ENCODE measurements around the gene WNK4.

Gene WNK4

GRCh38 chr17:42773290-42774035 lies 6.9 kb upstream of the WNK4 start, which contains the start of gene VPS25:
VPS25 (plus strand) TSS chr17:42773449; CDS start chr17:42773476, 27 bp downstream.
- peak; percentile 83 for DNase-seq

DNA sequence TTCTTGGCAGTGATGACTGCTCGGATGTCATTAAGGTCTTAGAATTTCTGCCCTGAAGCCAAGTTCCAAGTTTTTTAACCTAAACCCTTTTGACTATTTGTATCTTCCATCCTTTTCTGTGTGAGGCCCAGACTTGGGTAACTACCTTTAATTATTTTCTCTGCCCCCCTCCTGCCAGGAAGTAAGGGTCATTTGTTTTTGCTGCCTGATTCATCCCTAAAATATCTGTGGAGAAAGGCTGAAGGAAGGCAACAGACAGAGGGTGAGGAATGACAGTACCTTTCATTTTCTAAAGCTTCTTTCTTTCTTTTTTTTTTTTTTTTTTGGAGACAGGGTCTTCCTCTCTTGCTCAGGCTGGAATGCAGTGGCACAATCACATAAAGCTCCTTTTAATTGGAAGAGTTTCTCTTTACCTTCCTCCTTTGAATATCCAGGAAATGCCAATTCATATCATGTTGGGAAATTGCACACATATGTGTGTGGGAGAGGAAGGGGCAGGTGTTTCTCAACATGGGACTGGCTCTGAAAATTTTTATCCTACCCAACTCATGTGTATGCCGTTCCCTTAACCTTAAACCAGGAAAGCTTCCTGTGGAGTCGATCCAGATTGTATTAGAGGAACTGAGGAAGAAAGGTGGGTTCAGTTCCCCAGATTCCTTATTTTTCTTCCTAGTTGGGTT lies 6.2 kb upstream of the WNK4 start:
- no peak for DNase-seq

DNA sequence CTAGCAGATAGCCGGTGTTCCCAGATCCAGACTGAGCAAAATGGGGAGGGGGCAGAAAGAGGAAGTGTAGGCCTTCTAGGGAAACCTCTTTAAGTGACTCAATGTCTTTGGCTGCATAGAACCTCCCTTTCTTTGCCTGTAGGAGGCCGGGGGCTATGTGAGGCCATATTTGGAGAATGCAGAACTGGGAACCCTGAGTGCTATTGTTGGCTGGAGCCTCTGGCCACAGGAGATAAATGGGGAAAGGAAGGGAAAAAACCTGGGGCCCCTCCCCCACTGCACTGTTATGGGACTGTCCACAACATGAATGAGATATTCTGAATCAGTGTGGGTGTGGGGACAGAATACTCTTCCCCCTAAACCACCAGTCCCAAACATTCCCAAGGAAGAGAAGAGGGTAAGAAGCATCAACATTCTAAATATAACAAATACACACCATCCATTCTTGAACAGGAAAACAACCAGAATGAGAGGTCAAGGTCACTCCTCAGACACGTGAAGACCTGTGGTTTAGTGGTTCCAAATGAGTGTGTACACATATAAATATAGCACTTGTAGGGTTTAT lies 4.8 kb upstream of the WNK4 start:
- no peak for DNase-seq

GRCh38 chr17:42778570-42778969 lies 1.8 kb upstream of the WNK4 start:
- DNase-seq = no peak

DNA sequence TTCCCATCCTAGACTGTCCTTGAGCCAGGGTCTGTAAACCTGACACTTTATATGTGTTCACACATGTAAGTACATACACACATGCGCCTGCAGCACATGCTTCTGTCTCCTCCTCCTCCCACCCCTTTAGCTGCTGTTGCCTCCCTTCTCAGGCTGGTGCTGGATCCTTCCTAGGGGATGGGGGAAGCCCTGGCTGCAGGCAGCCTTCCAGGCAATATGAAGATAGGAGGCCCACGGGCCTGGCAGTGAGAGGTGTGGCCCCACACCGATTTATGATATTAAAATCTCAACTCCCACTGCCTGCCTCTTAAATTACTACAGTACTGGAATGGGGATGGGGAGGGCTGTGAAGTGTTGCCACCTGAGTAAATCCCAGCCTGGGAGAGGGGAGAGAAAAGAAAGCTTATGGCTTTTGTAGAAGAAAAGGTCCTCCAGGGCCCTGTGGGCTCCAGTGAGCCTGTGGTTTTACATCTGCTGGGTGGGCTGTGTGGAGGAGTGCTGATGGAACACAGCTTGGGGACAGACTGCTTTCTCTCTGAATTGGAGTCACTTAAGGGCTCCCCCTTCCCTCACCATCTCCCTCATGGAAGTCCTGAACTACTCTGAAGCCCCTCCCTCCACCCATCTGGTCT lies 990 bp upstream of the WNK4 start:
- no peak for DNase-seq

DNA sequence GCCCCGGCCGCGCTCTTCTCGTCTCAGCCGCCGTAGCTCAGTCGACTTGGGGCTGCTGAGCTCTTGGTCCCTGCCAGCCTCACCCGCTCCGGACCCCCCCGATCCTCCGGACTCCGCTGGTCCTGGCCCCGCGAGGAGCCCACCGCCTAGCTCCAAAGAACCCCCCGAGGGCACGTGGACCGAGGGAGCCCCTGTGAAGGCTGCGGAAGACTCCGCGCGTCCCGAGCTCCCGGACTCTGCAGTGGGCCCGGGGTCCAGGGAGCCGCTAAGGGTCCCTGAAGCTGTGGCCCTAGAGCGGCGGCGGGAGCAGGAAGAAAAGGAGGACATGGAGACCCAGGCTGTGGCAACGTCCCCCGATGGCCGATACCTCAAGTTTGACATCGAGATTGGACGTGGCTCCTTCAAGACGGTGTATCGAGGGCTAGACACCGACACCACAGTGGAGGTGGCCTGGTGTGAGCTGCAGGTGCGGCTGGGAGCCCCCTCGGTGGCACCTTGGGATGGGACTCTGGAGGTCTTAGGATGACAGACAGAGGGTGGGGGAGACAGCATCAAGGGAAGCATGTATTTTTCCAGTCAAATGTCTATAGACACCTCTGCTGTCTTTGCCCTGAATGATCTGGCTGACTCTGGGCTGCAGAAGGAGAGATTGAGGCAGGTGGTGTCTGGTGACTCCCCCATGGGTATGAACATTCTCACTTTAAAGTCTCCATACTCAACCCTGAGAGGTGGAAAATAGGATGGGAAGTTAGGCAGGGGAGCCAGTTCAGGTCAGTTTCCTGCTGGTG lies 635 bp downstream of the WNK4 start:
- DNase-seq = no peak

GRCh38 chr17:42781639-42782165 lies 1.3 kb downstream of the WNK4 start:
- no peak for DNase-seq

DNA sequence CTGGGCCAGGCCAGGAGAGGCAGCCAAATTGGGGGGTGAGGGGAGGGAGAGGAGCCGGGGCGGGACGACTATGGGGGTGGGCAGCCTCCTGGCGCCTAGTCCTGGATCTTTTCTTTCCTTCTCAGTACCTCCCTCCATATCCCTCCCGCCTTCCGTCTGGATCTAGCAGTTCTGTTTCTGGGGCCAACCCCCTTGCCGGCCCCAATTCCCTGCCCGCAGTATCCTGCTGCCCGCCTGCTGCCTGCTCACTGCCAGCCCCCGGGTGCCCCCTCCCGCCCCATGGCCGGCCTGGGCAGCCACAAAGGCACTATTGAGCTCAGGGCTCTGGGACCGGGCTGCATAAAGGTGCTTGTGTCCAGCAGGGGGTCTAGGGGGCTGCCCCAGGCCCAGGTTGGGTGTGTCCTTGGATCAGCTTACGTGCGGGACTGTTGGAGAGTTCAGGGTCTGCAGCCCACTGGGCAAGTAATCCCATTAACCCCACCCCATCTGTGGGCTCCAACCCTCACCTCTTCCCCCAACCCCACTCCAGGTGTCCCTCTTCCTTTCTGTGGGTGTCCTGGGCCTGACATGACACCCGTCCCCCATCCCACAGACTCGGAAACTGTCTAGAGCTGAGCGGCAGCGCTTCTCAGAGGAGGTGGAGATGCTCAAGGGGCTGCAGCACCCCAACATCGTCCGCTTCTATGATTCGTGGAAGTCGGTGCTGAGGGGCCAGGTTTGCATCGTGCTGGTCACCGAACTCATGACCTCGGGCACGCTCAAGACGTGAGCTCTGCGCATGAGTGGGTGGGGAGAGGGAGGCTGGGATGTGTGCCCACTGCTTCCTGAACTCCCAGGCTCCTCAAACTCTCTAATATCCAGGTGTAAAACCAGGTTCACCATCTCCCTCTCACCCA lies 2.0 kb downstream of the WNK4 start:
- DNase-seq = no peak

DNA sequence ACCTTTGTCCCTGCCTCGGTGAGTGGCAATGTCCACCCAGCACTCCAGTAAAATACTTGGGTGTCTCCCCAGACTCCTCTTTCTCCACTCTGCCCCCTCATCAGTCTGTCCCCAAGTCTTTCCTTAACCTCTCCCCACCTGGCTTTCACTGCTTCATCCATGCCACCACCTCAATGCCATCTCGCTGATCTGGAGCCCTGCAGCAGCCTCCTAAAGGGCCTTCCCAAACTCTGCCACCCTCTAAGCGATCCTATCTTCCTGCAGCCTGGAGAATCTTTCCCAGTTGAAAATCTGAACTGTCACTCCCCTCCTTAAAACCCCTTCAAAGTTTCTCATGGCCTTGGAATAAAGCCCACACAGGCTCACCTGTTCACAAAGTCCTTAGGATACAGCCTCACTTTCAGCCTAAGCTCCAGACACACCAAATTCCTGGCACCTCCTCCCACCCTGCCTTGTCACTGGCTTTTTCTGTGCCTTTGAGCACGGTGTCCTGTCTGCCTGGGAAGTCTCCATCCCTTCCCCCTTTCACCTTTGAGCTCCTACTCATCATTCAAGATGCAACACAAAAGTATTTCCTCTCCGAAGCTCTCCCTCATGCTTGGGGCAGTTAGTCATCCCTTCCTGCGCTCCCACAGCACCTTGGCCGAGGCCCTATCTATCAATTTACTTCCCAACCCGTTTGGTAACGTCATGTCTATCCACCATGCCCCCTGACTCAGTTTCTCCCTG lies 2.8 kb downstream of the WNK4 start:
- no peak for DNase-seq

- DNase-seq = no peak
Measured at GRCh38 chr17:42783791-42784138, 3.4 kb downstream of the WNK4 start.

DNA sequence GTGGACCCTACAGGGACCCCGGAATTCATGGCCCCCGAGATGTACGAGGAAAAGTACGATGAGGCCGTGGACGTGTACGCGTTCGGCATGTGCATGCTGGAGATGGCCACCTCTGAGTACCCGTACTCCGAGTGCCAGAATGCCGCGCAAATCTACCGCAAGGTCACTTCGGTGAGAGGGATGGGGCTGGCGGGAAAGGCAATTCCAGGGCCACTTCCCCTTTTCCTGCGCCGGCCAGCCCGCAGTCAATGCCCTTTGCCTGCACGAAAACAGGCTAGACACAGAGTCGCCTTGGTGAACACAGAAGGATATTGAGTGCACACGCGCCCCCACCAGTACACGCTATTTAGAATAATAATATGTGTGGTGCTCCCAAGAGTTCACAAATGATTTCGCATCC lies 4.0 kb downstream of the WNK4 start:
- no peak for DNase-seq

- DNase-seq = no peak
Measured at GRCh38 chr17:42784811-42785592, 4.6 kb downstream of the WNK4 start.

DNA sequence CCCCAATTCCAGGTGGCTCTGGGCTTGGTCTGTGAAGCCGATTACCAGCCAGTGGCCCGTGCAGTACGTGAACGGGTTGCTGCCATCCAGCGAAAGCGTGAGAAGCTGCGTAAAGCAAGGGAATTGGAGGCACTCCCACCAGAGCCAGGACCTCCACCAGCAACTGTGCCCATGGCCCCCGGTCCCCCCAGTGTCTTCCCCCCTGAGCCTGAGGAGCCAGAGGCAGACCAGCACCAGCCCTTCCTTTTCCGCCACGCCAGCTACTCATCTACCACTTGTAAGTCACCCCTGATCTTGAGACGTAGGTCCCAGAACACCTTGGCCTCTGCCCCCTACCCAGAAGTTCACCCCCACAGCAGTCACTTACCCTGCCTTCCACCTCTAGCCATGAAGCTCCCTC lies 6.9 kb downstream of the WNK4 start:
- no peak for DNase-seq

DNA sequence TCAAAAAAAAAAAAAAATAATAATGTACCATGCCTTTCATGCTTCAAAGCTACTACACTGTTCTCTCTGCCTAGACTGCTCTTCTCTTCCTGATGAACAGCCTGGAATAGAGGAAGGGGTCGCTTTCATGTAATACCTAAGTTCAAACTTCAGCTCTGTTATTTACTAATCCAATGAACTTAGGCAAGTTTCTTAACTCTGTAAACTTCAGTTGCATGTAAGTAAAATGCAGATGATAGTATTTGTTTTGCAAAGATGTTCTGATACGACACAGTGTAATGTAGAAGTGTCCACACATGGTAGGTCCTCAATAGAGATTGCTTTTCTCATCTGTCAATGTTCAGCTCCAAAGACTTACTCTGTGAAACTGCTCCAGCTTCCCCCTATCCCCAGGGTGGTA lies 11.5 kb downstream of the WNK4 start:
- no peak for DNase-seq

- DNase-seq = no peak
Measured at GRCh38 chr17:42792545-42792944, 12.1 kb downstream of the WNK4 start.

- DNase-seq = no peak
Measured at GRCh38 chr17:42795061-42795460, 14.7 kb downstream of the WNK4 start.

- DNase-seq = no peak
Measured at GRCh38 chr17:42795465-42795864, 15.1 kb downstream of the WNK4 start.

- DNase-seq = no peak
Measured at GRCh38 chr17:42796066-42796758, 15.8 kb downstream of the WNK4 start.

Data from activated CD8-positive, alpha-beta memory T cell treated with anti-CD3 and anti-CD28 coated beads, Interleukin-2, amount 50 U/mL, for 48 hours (primary cell).